Central memory CD8-positive, alpha-beta T cell (primary cell): ENCODE measurements around the gene TTF2.
"Not testable (repeated sequence)": the region's sequence is repeated elsewhere in the genome, so short reads cannot be mapped to it uniquely, and the experiment has no call there.

ENCODE experiments used
- ATAC-seq: fragments of 150-1000 bp; cut with Tn5 transposase; replicated peaks from 2 replicates; pipeline ENCODE4 v1.10.0; 2022; ENCODE audit warnings: mild to moderate bottlenecking, moderate FRiP score, moderate number of reproducible peaks; ENCODE audit not compliant: poor library complexity, severe bottlenecking; ENCODE audit errors: extremely low read depth
- DNase-seq, 2 donors: peaks; one replicate each; pipeline ENCODE4 v3.0.0; 2021; ENCODE audit warnings: low spot score in 2 of 2
- H3K27ac Mint-ChIP-seq: one replicate; pipeline ENCODE4 v1.8.0; 2022; ENCODE audit warnings: low read depth, mild to moderate bottlenecking, moderate library complexity, mixed read lengths
- H3K27me3 Mint-ChIP-seq: one replicate; pipeline ENCODE4 v1.8.0; 2022; ENCODE audit warnings: mixed read lengths
- H3K36me3 Mint-ChIP-seq: one replicate; pipeline ENCODE4 v1.8.0; 2022; ENCODE audit warnings: mild to moderate bottlenecking, moderate library complexity, mixed read lengths; ENCODE audit not compliant: insufficient read depth
- H3K4me1 Mint-ChIP-seq: one replicate; pipeline ENCODE4 v1.8.0; 2022; ENCODE audit warnings: mixed read lengths
- H3K4me3 Mint-ChIP-seq: one replicate; pipeline ENCODE4 v1.8.0; 2022; ENCODE audit warnings: mild to moderate bottlenecking, moderate library complexity, mixed read lengths
- H3K9me3 Mint-ChIP-seq: one replicate; pipeline ENCODE4 v1.8.0; 2022; ENCODE audit warnings: mixed read lengths

The TTF2 gene

DNA sequence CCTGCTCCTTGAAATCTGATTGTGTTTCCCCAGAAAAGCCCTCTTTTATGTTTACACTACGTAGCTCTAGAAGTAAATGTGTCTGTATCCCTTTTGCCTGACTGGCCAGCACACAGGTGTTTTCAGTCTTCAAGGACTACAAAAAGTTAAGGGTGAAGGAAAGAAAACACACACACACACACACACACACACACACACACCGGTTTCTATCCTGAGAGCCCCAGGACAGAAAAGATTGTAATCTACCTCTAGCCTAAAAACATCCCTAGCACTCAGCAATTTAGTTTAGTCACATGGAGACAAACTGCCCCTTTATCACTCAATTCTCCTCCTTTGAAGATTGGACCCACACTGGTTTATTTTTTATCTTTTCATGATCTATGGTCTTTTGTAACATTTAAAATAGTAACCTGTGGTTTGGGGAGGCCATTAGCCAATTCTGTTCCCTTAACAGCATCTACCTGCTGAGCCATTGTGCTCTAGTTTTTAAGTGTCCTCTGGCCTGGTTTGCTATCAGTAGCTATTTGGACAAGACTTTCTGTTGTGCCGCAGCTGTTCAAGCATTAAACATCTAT is 77.2 kb downstream of the TTF2 start:
- Mint-ChIP-seq H3K36me3 (no peaks in the 10 kb centered on the region), H3K4me1 (no peaks in the 10 kb centered on the region), H3K9me3 (no peaks in the 10 kb centered on the region), H3K4me3 (no peak overlapping the region), H3K27ac (no peak overlapping the region), H3K27me3 (peaks cover 36% of the 10 kb centered on the region)
- DNase-seq (no peak), ATAC-seq (no peak)

DNA sequence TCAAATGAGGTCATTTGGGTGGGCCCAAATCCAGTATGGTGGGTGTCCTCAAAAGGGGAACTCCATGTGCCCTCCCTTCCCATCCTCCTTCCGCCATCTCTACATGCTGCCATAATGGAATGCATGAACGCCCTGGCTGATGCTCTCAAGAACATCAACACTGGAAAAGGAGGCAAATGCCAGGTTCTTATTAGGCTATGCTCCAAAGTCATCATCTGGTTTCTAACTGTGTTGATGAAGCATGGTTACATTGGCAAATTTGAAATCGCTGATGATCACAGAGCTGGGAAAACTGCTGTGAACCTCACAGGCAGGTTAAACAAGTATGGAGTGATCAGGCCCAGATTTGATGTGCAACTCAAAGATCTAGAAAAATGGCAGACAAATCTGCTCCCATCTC is 78.0 kb downstream of the TTF2 start:
- Mint-ChIP-seq H3K27ac (no peak overlapping the region), H3K4me3 (no peak overlapping the region), H3K27me3 (peaks cover 34% of the 10 kb centered on the region), H3K36me3 (no peaks in the 10 kb centered on the region), H3K4me1 (no peaks in the 10 kb centered on the region), H3K9me3 (no peaks in the 10 kb centered on the region)
- DNase-seq (no peak), ATAC-seq (no peak)

DNA sequence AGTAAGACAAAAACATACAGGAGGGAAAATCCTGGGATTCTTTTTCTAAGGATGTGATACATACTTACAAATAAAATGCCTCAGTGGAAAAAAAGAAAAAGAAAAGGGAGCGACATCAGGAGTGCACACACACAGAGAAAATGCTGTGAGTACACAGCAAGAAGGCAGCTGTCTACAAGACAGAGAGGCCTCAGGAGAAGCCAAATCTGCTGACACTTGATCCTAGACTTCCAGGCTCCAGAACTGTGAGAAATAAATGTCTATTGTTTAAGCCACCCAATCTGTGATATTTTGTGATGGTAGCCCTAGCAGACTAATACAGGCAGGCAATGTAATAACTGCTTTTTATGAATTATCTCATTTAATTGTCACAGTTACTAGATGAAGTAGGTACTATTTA is 78.4 kb downstream of the TTF2 start:
- DNase-seq (no peak), ATAC-seq (no peak)
- H3K27ac Mint-ChIP-seq = no peak overlapping the region
- no peak overlapping the region for H3K4me3 Mint-ChIP-seq
- H3K4me1 Mint-ChIP-seq = no peaks in the 10 kb centered on the region
- peaks cover 30% of the 10 kb centered on the region for H3K27me3 Mint-ChIP-seq
- H3K9me3 Mint-ChIP-seq = no peaks in the 10 kb centered on the region
- H3K36me3 Mint-ChIP-seq = no peaks in the 10 kb centered on the region

DNA sequence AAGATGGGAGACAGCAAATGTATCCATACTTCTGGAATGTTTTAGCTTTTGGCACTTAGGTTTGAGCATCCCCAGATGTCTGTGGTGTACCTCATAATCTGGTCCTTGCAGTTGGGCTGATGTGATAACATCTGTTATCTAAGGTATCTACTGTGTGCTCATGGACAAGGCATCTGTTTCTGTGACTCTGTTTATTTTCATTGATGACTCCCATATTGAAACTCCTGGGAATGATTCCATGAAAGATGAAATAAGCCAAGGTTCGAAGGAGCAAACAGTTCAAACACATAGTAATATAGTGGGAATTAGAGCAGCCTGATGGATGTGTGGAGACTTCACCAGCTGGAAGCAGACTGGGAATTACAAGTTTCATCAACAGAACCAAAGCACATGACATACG is 82.1 kb downstream of the TTF2 start:
- Mint-ChIP-seq H3K27me3 (peaks cover 23% of the 10 kb centered on the region), H3K27ac (no peak overlapping the region), H3K9me3 (no peaks in the 10 kb centered on the region), H3K36me3 (no peaks in the 10 kb centered on the region), H3K4me3 (no peak overlapping the region), H3K4me1 (no peaks in the 10 kb centered on the region)
- ATAC-seq = no peak
- DNase-seq = no peak

DNA sequence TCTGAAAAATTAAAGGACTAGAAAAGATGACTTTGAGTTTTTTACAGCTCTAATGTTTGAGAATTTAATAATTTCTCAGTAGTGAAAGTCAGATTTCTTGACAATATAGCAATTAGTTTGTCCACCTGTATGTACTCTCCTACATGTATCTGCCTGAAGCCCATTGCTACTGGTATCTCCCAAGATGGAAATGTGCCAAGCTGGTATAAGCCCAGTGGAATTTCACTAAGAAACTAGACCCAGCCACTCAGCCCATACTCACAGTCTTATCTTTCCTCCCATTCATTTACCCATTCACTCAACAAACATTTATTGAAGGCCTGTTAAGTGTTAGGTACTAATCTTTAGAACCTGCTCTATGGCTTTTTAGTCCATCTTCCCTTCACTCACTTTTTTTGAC is 83.0 kb downstream of the TTF2 start:
- Mint-ChIP-seq H3K27me3 (peaks cover 25% of the 10 kb centered on the region), H3K27ac (no peak overlapping the region), H3K4me1 (no peaks in the 10 kb centered on the region), H3K4me3 (no peak overlapping the region), H3K9me3 (no peaks in the 10 kb centered on the region), H3K36me3 (no peaks in the 10 kb centered on the region)
- DNase-seq = no peak
- no peak for ATAC-seq

DNA sequence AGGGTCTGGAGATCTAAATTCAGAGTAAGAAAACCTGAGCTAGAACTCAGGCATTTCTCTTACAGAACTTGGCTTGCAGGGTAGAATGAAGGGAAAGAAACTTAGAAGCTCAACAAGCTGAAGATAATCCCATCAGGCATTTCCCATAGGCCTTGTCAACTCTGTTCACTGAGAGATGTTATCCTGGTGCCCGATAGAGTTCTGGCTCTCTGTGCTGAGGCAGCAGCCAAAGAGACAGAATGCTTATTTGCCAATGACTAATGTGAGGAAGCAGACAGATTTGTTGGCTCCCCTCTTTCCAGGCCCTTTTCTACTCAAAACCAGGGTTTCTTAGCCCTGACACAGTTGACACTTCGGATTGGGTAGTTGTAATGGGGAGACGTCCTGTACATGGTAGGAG is 83.7 kb downstream of the TTF2 start:
- no peak for DNase-seq
- H3K27me3 Mint-ChIP-seq = peaks cover 25% of the 10 kb centered on the region
- no peak overlapping the region for H3K27ac Mint-ChIP-seq
- H3K4me3 Mint-ChIP-seq = no peak overlapping the region
- H3K4me1 Mint-ChIP-seq = no peaks in the 10 kb centered on the region
- H3K36me3 Mint-ChIP-seq = no peaks in the 10 kb centered on the region
- ATAC-seq = no peak
- H3K9me3 Mint-ChIP-seq = no peaks in the 10 kb centered on the region

- Mint-ChIP-seq H3K36me3 (no peaks in the 10 kb centered on the region), H3K9me3 (no peaks in the 10 kb centered on the region), H3K27ac (no peak overlapping the region), H3K27me3 (peaks cover 25% of the 10 kb centered on the region), H3K4me3 (no peak overlapping the region), H3K4me1 (no peaks in the 10 kb centered on the region)
- ATAC-seq (no peak), DNase-seq (no peak)
Observed at GRCh38 chr1:117146072-117146471, 85.9 kb downstream of the TTF2 start.

DNA sequence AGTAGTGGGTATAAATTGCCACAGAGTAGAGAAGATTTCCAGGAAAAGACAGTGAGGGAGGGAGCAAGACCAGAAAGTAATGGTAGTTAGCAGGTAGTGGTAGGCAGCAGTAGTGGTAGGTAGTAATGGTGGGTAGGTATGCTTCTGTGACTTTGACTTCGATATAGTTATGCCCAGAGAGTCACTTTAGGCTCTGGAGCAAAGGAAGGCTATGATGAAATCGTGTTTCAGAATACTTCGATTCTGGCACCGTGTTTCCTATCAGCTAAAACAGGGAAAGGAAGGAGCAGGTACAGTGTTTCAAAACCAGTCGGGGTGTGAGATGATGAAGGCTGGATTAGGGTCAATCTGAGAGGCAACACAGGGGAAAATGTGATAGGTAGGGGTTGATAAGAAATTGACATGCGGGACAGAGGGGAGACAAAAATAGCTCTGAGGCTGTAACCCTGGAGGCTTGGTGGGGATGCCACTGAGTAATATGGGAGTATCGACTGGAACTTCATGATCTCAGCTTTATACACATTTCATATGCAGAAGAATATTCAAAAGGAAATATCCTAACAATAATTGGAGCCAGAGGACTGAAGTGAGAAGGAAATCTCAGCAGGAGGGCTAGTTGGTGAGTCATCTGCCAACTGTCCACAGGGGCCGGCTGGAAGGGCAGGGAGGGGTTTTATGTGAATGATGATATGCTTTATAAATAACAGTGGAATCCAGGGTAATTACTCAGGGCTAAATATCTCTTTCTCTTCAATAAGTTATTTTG is 86.6 kb downstream of the TTF2 start:
- DNase-seq (no peak), ATAC-seq (no peak)
- Mint-ChIP-seq H3K4me1 (no peaks in the 10 kb centered on the region), H3K27me3 (peaks cover 25% of the 10 kb centered on the region), H3K36me3 (no peaks in the 10 kb centered on the region), H3K4me3 (no peak overlapping the region), H3K27ac (no peak overlapping the region), H3K9me3 (no peaks in the 10 kb centered on the region)

- Mint-ChIP-seq H3K27ac (no peak overlapping the region), H3K4me1 (no peaks in the 10 kb centered on the region), H3K36me3 (no peaks in the 10 kb centered on the region), H3K9me3 (no peaks in the 10 kb centered on the region), H3K27me3 (peaks cover 25% of the 10 kb centered on the region), H3K4me3 (no peak overlapping the region)
- ATAC-seq (no peak), DNase-seq (no peak)
Observed at GRCh38 chr1:117147341-117147831, 87.3 kb downstream of the TTF2 start.

- no peaks in the 10 kb centered on the region for H3K9me3 Mint-ChIP-seq
- H3K27ac Mint-ChIP-seq = no peak overlapping the region
- H3K4me1 Mint-ChIP-seq = no peaks in the 10 kb centered on the region
- DNase-seq = no peak
- H3K4me3 Mint-ChIP-seq = no peak overlapping the region
- no peak for ATAC-seq
- no peaks in the 10 kb centered on the region for H3K36me3 Mint-ChIP-seq
- peaks cover 25% of the 10 kb centered on the region for H3K27me3 Mint-ChIP-seq
Observed at GRCh38 chr1:117147856-117148588, 87.9 kb downstream of the TTF2 start.

GRCh38 chr1:117150316-117150715 is 90.2 kb downstream of the TTF2 start:
- no peaks in the 10 kb centered on the region for H3K36me3 Mint-ChIP-seq
- no peaks in the 10 kb centered on the region for H3K4me1 Mint-ChIP-seq
- no peaks in the 10 kb centered on the region for H3K9me3 Mint-ChIP-seq
- DNase-seq = no peak
- no peak overlapping the region for H3K4me3 Mint-ChIP-seq
- H3K27me3 Mint-ChIP-seq = peaks cover 24% of the 10 kb centered on the region
- ATAC-seq = no peak
- H3K27ac Mint-ChIP-seq = no peak overlapping the region

DNA sequence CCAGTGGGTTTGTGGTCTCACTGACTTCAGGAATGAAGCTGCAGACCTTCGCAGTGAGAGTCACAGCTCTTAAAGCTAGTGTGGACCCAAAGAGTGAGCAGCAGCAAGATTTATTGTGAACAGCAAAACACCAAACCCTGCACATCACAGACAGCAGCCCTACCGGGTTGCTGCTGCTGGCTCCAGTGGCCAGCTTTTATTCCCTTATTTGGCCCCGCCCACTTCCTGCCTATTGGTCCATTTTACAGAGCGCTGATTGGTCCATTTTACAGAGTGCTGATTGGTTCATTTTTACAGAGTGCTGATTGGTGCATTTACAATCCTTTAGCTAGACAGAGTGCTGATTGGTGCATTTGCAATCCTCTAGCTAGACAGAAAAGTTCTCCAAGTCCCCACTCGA is 91.2 kb downstream of the TTF2 start:
- DNase-seq = not testable (repeated sequence)

More for the DNA sequence above, 91.2 kb downstream of the TTF2 start:
- H3K27ac Mint-ChIP-seq, ATAC-seq, H3K4me1 Mint-ChIP-seq, H3K36me3 Mint-ChIP-seq, H3K4me3 Mint-ChIP-seq, H3K9me3 Mint-ChIP-seq: not testable (repeated sequence)
- peaks cover 22% of the 10 kb centered on the region for H3K27me3 Mint-ChIP-seq
